HEK293 (cell line): ENCODE data around the gene RAD52.

ENCODE experiments used
- GFI1B ChIP-seq: fragments of 450-650 bp; formaldehyde crosslinking; IDR thresholded peaks from 2 replicates; pipeline ENCODE4 v1.5.1; 2016; ENCODE audit warnings: missing biosample characterization, missing genetic modification characterization
- MEIS1 ChIP-seq: sonication (generic); formaldehyde crosslinking; IDR thresholded peaks from 2 replicates; pipeline ENCODE4 v1.8.1; 2022; ENCODE audit warnings: missing genetic modification reagents, mild to moderate bottlenecking, borderline replicate concordance
- OSR2 ChIP-seq: fragments of 450-650 bp; formaldehyde crosslinking; IDR thresholded peaks from 2 replicates; pipeline ENCODE4 v1.5.1; 2016; ENCODE audit warnings: missing biosample characterization, missing genetic modification characterization
- PRDM1 ChIP-seq: fragments of 450-650 bp; formaldehyde crosslinking; IDR thresholded peaks from 2 replicates; pipeline ENCODE4; 2016; ENCODE audit warnings: missing biosample characterization, missing genetic modification characterization
- REPIN1 ChIP-seq: fragments of 450-650 bp; formaldehyde crosslinking; IDR thresholded peaks from 2 replicates; pipeline ENCODE4 v1.5.1; 2017; ENCODE audit warnings: missing biosample characterization, missing genetic modification characterization, low read depth
- YY1 ChIP-seq: fragments of 450-650 bp; formaldehyde crosslinking; IDR thresholded peaks from 2 replicates; pipeline ENCODE4 v1.5.1; 2018; ENCODE audit warnings: missing biosample characterization, missing genetic modification characterization
- ZBTB26 ChIP-seq: fragments of 450-650 bp; formaldehyde crosslinking; optimal IDR thresholded peaks from 2 replicates; pipeline ENCODE3; 2016; ENCODE audit warnings: missing biosample characterization, mild to moderate bottlenecking, missing genetic modification characterization
- ZFP41 ChIP-seq: fragments of 450-650 bp; formaldehyde crosslinking; IDR thresholded peaks from 2 replicates; pipeline ENCODE4 v1.5.1; 2016; ENCODE audit warnings: missing biosample characterization, missing genetic modification characterization, borderline replicate concordance
- ZFP69B ChIP-seq: fragments of 450-650 bp; formaldehyde crosslinking; IDR thresholded peaks from 2 replicates; pipeline ENCODE4 v1.5.1; 2016; ENCODE audit warnings: missing biosample characterization, missing genetic modification characterization
- ZNF10 ChIP-seq: fragments of 450-650 bp; formaldehyde crosslinking; IDR thresholded peaks from 2 replicates; pipeline ENCODE4 v1.5.1; 2017; ENCODE audit warnings: missing biosample characterization, missing genetic modification characterization
- ZNF174 ChIP-seq: fragments of 450-650 bp; formaldehyde crosslinking; IDR thresholded peaks from 2 replicates; pipeline ENCODE4 v1.5.0; 2017; ENCODE audit warnings: missing biosample characterization, mild to moderate bottlenecking, missing genetic modification characterization
- ZNF175 ChIP-seq: fragments of 450-650 bp; formaldehyde crosslinking; IDR thresholded peaks from 2 replicates; pipeline ENCODE4 v1.5.1; 2016; ENCODE audit warnings: missing biosample characterization, missing genetic modification characterization
- ZNF2 ChIP-seq: fragments of 450-650 bp; formaldehyde crosslinking; IDR thresholded peaks from 2 replicates; pipeline ENCODE4 v1.5.1; 2016; ENCODE audit warnings: missing biosample characterization, missing genetic modification characterization
- ZNF202 ChIP-seq: fragments of 450-650 bp; formaldehyde crosslinking; IDR thresholded peaks from 2 replicates; pipeline ENCODE4 v1.5.1; 2016; ENCODE audit warnings: missing biosample characterization, missing genetic modification characterization, borderline replicate concordance
- ZNF214 ChIP-seq: fragments of 450-650 bp; formaldehyde crosslinking; IDR thresholded peaks from 2 replicates; pipeline ENCODE4 v1.5.1; 2017; ENCODE audit warnings: missing biosample characterization, mild to moderate bottlenecking, missing genetic modification characterization, borderline replicate concordance
- ZNF223 ChIP-seq: fragments of 450-650 bp; formaldehyde crosslinking; IDR thresholded peaks from 2 replicates; pipeline ENCODE4 v1.5.1; 2016; ENCODE audit warnings: missing biosample characterization, missing genetic modification characterization
- ZNF266 ChIP-seq: fragments of 450-650 bp; formaldehyde crosslinking; IDR thresholded peaks from 2 replicates; pipeline ENCODE4 v1.5.1; 2016; ENCODE audit warnings: missing biosample characterization, missing genetic modification characterization, low read depth
- ZNF335 ChIP-seq: fragments of 450-650 bp; formaldehyde crosslinking; conservative IDR thresholded peaks from 2 replicates; pipeline ENCODE4 v1.5.1; 2016; ENCODE audit warnings: missing biosample characterization, missing genetic modification characterization
- ZNF341 ChIP-seq: fragments of 450-650 bp; formaldehyde crosslinking; IDR thresholded peaks from 2 replicates; pipeline ENCODE4; 2016; ENCODE audit warnings: low read depth, missing biosample characterization, missing genetic modification characterization
- ZNF350 ChIP-seq: fragments of 450-650 bp; formaldehyde crosslinking; IDR thresholded peaks from 2 replicates; pipeline ENCODE4 v1.5.0; 2017; ENCODE audit warnings: missing biosample characterization, mild to moderate bottlenecking, missing genetic modification characterization
- ZNF391 ChIP-seq: fragments of 450-650 bp; formaldehyde crosslinking; IDR thresholded peaks from 2 replicates; pipeline ENCODE4 v1.5.1; 2016; ENCODE audit warnings: low read depth, missing biosample characterization, missing genetic modification characterization, borderline replicate concordance
- ZNF394 ChIP-seq: fragments of 450-650 bp; formaldehyde crosslinking; IDR thresholded peaks from 2 replicates; pipeline ENCODE4 v1.5.1; 2016; ENCODE audit warnings: missing biosample characterization, missing genetic modification characterization, mild to moderate bottlenecking, moderate library complexity, borderline replicate concordance
- ZNF423 ChIP-seq: fragments of 450-650 bp; formaldehyde crosslinking; IDR thresholded peaks from 2 replicates; pipeline ENCODE4 v1.5.1; 2016; ENCODE audit warnings: missing biosample characterization, missing genetic modification characterization
- ZNF530 ChIP-seq: fragments of 450-650 bp; formaldehyde crosslinking; IDR thresholded peaks from 2 replicates; pipeline ENCODE4 v1.5.1; 2016; ENCODE audit warnings: low read depth, missing biosample characterization, missing genetic modification characterization
- ZNF548 ChIP-seq: fragments of 450-650 bp; formaldehyde crosslinking; IDR thresholded peaks from 2 replicates; pipeline ENCODE4 v1.5.1; 2016; ENCODE audit warnings: missing biosample characterization, missing genetic modification characterization
- ZNF596 ChIP-seq: fragments of 450-650 bp; IDR thresholded peaks from 2 replicates; pipeline ENCODE4 v1.5.0; 2018; ENCODE audit warnings: missing biosample characterization, mild to moderate bottlenecking, missing genetic modification characterization, moderate library complexity
- ZNF629 ChIP-seq: fragments of 450-650 bp; formaldehyde crosslinking; IDR thresholded peaks from 2 replicates; pipeline ENCODE4 v1.5.1; 2017; ENCODE audit warnings: missing biosample characterization, missing genetic modification characterization
- ZNF677 ChIP-seq: fragments of 450-650 bp; IDR thresholded peaks from 2 replicates; pipeline ENCODE4 v1.5.0; 2018; ENCODE audit warnings: missing biosample characterization, mild to moderate bottlenecking, missing genetic modification characterization, moderate library complexity
- ZNF777 ChIP-seq: fragments of 450-650 bp; formaldehyde crosslinking; IDR thresholded peaks from 2 replicates; pipeline ENCODE4 v1.5.1; 2017; ENCODE audit warnings: missing biosample characterization, missing genetic modification characterization, borderline replicate concordance
- ZSCAN23 ChIP-seq: fragments of 450-650 bp; formaldehyde crosslinking; IDR thresholded peaks from 2 replicates; pipeline ENCODE4 v1.5.1; 2016; ENCODE audit warnings: missing biosample characterization, missing genetic modification characterization
- ZXDB ChIP-seq: fragments of 450-650 bp; formaldehyde crosslinking; IDR thresholded peaks from 2 replicates; pipeline ENCODE4 v1.5.1; 2016; ENCODE audit warnings: missing biosample characterization, missing genetic modification characterization
- TF ChIP-seq, protein P1 (sequence below): fragments of 450-650 bp; formaldehyde crosslinking; IDR thresholded peaks from 2 replicates; pipeline ENCODE4 v1.5.1; 2016; ENCODE audit warnings: missing biosample characterization, missing genetic modification characterization
- TF ChIP-seq, protein P2 (sequence below): fragments of 450-650 bp; formaldehyde crosslinking; IDR thresholded peaks from 2 replicates; pipeline ENCODE4 v1.5.1; 2016; ENCODE audit warnings: missing biosample characterization, missing genetic modification characterization, low read depth
- TF ChIP-seq, protein P3 (sequence below): fragments of 450-650 bp; formaldehyde crosslinking; IDR thresholded peaks from 2 replicates; pipeline ENCODE4 v1.5.1; 2016; ENCODE audit warnings: missing biosample characterization, missing genetic modification characterization

Gene RAD52

DNA sequence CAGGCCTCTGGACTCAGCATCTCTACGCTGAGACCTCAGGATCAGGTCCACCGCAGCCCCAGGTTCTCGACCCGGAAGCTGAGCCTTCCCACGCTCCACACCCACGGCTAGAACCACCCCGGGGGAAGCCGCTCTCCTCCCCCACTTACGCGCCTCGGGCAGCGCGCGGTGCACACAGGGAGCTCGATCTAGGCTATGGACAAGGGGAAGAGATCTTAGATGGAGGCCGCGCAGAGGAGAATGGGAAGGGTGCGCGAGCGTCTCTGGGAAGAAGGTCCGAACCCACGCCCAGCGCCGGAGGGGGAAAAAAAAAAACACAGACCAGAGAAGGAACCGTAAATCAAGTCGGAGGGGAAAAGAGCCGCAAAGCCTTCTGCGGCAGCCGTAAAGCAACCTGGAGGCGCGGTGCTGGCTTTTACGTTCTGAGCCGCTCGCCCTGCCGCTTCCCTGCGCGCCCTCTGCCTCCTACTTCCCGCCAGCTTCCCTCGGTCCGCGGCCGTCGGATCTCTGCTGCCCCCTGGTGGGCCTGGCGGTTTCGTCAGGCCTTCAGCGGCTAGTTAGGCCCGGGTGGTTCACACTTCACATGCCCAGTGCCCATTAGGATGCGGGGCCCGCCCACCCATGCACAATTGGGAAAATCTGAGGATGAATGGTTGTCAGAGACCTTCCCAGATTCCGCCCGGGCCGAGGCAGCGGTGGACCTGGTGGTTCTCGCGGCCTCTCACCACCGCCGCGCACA, at the start of gene RAD52 (continued):
- TF ChIP-seq ZNF214 (tag by site-specific recombination), result no peak
- TF ChIP-seq ZSCAN23 (tag by site-specific recombination), result peak; percentile 90; the same call in 1 of the 2 replicates
- TF ChIP-seq ZBTB26 (tag by site-specific recombination), result peak; percentile 82
- TF ChIP-seq, protein P1, sequence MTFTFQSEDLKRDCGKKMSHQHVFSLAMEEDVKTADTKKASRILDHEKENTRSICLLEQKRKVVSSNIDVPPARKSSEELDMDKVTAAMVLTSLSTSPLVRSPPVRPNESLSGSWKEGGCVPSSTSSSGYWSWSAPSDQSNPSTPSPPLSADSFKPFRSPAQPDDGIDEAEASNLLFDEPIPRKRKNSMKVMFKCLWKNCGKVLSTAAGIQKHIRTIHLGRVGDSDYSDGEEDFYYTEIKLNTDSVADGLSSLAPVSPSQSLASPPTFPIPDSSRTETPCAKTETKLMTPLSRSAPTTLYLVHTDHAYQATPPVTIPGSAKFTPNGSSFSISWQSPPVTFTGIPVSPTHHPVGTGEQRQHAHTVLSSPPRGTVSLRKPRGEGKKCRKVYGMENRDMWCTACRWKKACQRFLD (tag by site-specific recombination), result no peak
- peak; percentile 96 for TF ChIP-seq ZNF341 (tag by site-specific recombination)
- no peak for TF ChIP-seq OSR2
- TF ChIP-seq ZNF202 (tag by site-specific recombination), result no peak
- TF ChIP-seq ZNF629 (tag by site-specific recombination), result peak; percentile 90
- no peak for TF ChIP-seq ZNF777 (tag by site-specific recombination)
- no peak for TF ChIP-seq ZNF174
- no peak for TF ChIP-seq MEIS1 (CRISPR knock-in tag)
- TF ChIP-seq PRDM1 (tag by site-specific recombination), result no peak; the same call in 1 of the 2 replicates
- TF ChIP-seq ZNF2 (tag by site-specific recombination), result peak; percentile 76
- no peak for TF ChIP-seq ZNF596 (tag by site-specific recombination)
- TF ChIP-seq ZXDB (tag by site-specific recombination), result peak; percentile 96
- TF ChIP-seq, protein P2, sequence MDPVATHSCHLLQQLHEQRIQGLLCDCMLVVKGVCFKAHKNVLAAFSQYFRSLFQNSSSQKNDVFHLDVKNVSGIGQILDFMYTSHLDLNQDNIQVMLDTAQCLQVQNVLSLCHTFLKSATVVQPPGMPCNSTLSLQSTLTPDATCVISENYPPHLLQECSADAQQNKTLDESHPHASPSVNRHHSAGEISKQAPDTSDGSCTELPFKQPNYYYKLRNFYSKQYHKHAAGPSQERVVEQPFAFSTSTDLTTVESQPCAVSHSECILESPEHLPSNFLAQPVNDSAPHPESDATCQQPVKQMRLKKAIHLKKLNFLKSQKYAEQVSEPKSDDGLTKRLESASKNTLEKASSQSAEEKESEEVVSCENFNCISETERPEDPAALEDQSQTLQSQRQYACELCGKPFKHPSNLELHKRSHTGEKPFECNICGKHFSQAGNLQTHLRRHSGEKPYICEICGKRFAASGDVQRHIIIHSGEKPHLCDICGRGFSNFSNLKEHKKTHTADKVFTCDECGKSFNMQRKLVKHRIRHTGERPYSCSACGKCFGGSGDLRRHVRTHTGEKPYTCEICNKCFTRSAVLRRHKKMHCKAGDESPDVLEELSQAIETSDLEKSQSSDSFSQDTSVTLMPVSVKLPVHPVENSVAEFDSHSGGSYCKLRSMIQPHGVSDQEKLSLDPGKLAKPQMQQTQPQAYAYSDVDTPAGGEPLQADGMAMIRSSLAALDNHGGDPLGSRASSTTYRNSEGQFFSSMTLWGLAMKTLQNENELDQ, result no peak
- no peak for TF ChIP-seq ZNF266 (tag by site-specific recombination)
- no peak for TF ChIP-seq ZNF530
- no peak for TF ChIP-seq ZNF350 (tag by site-specific recombination)
- TF ChIP-seq, protein P3, sequence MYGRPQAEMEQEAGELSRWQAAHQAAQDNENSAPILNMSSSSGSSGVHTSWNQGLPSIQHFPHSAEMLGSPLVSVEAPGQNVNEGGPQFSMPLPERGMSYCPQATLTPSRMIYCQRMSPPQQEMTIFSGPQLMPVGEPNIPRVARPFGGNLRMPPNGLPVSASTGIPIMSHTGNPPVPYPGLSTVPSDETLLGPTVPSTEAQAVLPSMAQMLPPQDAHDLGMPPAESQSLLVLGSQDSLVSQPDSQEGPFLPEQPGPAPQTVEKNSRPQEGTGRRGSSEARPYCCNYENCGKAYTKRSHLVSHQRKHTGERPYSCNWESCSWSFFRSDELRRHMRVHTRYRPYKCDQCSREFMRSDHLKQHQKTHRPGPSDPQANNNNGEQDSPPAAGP (tag by site-specific recombination), result peak; percentile 92
- no peak; the same call in 1 of the 2 replicates for TF ChIP-seq ZFP69B (tag by site-specific recombination)
- TF ChIP-seq ZNF335 (tag by site-specific recombination), result 0 out of 2 replicates have a peak, but pooled peaks have one; percentile 38
- TF ChIP-seq ZNF423, result peak; percentile 57; the same call in 1 of the 2 replicates
- peak; percentile 59; the same call in 1 of the 2 replicates for TF ChIP-seq ZNF394
- no peak for TF ChIP-seq ZNF175 (tag by site-specific recombination)
- no peak for TF ChIP-seq ZNF548 (tag by site-specific recombination)
- peak; percentile 53; the same call in 1 of the 2 replicates for TF ChIP-seq YY1 (tag by site-specific recombination)
- no peak for TF ChIP-seq GFI1B (tag by site-specific recombination)
- TF ChIP-seq ZNF677 (tag by site-specific recombination), result no peak
- no peak for TF ChIP-seq ZFP41
- no peak for TF ChIP-seq ZNF223 (tag by site-specific recombination)
- TF ChIP-seq ZNF10 (tag by site-specific recombination), result 0 out of 2 replicates have a peak, but pooled peaks have one; percentile 40
- peak; percentile 64; the same call in 1 of the 2 replicates for TF ChIP-seq ZNF391 (tag by site-specific recombination)
- TF ChIP-seq REPIN1 (tag by site-specific recombination), result 0 out of 2 replicates have a peak, but pooled peaks have one; percentile 30
